Suprapubic skin (tissue), 3 donors: ENCODE measurements around the gene ARF4.

ENCODE experiments used
- CTCF ChIP-seq, 2 donors: fragments of 200-600 bp in 1 of 2; fragments of 450-650 bp in 1 of 2; sonication (generic) in 1 of 2; IDR thresholded peaks; one replicate each; pipeline ENCODE4 v1.5.1; 2016 to 2019; ENCODE audit warnings: antibody characterized with exemption in 2 of 2, mild to moderate bottlenecking in 1 of 2, moderate library complexity in 1 of 2
- POLR2A ChIP-seq, 2 donors: fragments of 450-650 bp; IDR thresholded peaks; one replicate each; pipeline ENCODE4 v1.6.1; 2017; ENCODE audit warnings: antibody characterized with exemption in 2 of 2, mild to moderate bottlenecking in 2 of 2, moderate library complexity in 2 of 2

GRCh38 chr3:57596495-57597126 is 533 bp downstream of the ARF4 start:
- TF ChIP-seq CTCF (IDR thresholded peaks at IDR 0.05) (no peak), POLR2A (IDR thresholded peaks at IDR 0.05) (no peak)
